B cell (primary cell): ENCODE data around the gene MAT1A.

ENCODE experiments used
- EZH2 ChIP-seq: IDR thresholded peaks from 2 replicates; pipeline ENCODE4 v1.6.1; 2012; ENCODE audit warnings: borderline replicate concordance, low read depth, mild to moderate bottlenecking, moderate library complexity, low read length; ENCODE audit not compliant: insufficient read depth, poor library complexity, severe bottlenecking
- TF ChIP-seq, protein P1 (sequence below): fragments of 200-600 bp; IDR thresholded peaks from one replicate; pipeline ENCODE4 v1.8.0; 2022; ENCODE audit warnings: antibody characterized with exemption, mild to moderate bottlenecking

DNA sequence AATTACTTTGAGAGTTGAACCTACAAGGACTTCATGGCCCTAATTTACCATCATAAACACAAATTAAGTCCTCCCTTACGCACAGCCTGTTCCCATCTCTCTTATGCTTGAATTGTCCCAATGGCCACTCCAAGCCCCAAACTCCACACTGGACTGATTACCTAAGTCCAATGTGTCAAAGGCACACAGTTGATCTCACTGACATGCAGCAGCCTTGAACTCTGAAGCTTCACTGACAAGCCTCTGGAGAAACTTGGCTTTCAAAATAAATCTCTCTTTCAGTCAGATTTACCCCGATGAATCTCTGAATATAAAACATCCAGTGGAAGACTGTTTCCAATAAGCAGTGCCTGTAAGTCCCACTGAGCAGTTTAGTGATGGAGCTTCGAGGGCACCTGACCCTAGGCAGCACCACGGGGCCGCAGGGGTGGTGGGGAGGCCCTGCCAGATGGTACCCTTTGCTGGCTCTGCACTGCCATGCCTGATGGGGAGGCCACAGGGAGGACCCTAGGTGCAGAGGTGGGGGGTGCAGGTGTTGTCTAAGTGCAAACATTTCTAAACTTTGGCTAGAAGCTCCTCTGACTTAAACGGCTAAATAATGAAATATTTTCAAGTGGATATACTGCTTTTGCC is 3.3 kb upstream of the MAT1A start:
- TF ChIP-seq, protein P1, sequence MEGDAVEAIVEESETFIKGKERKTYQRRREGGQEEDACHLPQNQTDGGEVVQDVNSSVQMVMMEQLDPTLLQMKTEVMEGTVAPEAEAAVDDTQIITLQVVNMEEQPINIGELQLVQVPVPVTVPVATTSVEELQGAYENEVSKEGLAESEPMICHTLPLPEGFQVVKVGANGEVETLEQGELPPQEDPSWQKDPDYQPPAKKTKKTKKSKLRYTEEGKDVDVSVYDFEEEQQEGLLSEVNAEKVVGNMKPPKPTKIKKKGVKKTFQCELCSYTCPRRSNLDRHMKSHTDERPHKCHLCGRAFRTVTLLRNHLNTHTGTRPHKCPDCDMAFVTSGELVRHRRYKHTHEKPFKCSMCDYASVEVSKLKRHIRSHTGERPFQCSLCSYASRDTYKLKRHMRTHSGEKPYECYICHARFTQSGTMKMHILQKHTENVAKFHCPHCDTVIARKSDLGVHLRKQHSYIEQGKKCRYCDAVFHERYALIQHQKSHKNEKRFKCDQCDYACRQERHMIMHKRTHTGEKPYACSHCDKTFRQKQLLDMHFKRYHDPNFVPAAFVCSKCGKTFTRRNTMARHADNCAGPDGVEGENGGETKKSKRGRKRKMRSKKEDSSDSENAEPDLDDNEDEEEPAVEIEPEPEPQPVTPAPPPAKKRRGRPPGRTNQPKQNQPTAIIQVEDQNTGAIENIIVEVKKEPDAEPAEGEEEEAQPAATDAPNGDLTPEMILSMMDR = no peak
- TF ChIP-seq EZH2 = no peak
